HepG2 (cell line): Measurements from ENCODE around the gene PPFIA4. TPM values are rescaled to one million over a fixed set of nuclear protein-coding genes. Genes with fewer than 3 reads are reported as not detected.

Source experiments
- ASH2L ChIP-seq: fragments of 300-600, 200-600 bp; sonication (generic); IDR thresholded peaks from 2 replicates; pipeline ENCODE4 v1.7.0; 2017; ENCODE audit warnings: low read depth, mild to moderate bottlenecking, moderate library complexity, mixed read lengths, low read length; ENCODE audit not compliant: insufficient read length
- CHCHD3 ChIP-seq: sonication (generic); formaldehyde crosslinking; IDR thresholded peaks from 2 replicates; pipeline ENCODE4 v1.8.0; 2022; ENCODE audit warnings: mild to moderate bottlenecking, missing genetic modification reagents, moderate library complexity
- DNMT1 ChIP-seq: sonication (generic); formaldehyde crosslinking; IDR thresholded peaks from 2 replicates; pipeline ENCODE4 v1.5.1; 2020; ENCODE audit warnings: mild to moderate bottlenecking, missing genetic modification reagents
- HOXA7 ChIP-seq: sonication (generic); formaldehyde crosslinking; IDR thresholded peaks from 2 replicates; pipeline ENCODE4 v1.8.1; 2022; ENCODE audit warnings: mild to moderate bottlenecking, missing genetic modification reagents, moderate library complexity
- IRF9 ChIP-seq: sonication (generic); formaldehyde crosslinking; IDR thresholded peaks from 2 replicates; pipeline ENCODE4 v1.8.0; 2022; ENCODE audit warnings: missing genetic modification reagents, mild to moderate bottlenecking, borderline replicate concordance
- ONECUT2 ChIP-seq: sonication (generic); formaldehyde crosslinking; IDR thresholded peaks from 2 replicates; pipeline ENCODE4 v1.4.0; 2020; ENCODE audit warnings: missing genetic modification reagents
- PATZ1 ChIP-seq: sonication (generic); formaldehyde crosslinking; IDR thresholded peaks from 2 replicates; pipeline ENCODE4 v1.4.0; 2020; ENCODE audit warnings: missing genetic modification reagents
- POGZ ChIP-seq: sonication (generic); formaldehyde crosslinking; IDR thresholded peaks from 2 replicates; pipeline ENCODE4 v1.4.0; 2020; ENCODE audit warnings: mild to moderate bottlenecking, missing genetic modification reagents
- SP2 ChIP-seq: sonication (generic); formaldehyde crosslinking; IDR thresholded peaks from 2 replicates; pipeline ENCODE4 v1.5.1; 2020; ENCODE audit warnings: mild to moderate bottlenecking, missing genetic modification reagents
- TEF ChIP-seq: sonication (generic); formaldehyde crosslinking; IDR thresholded peaks from 2 replicates; pipeline ENCODE4 v1.5.0; 2020; ENCODE audit warnings: missing genetic modification reagents
- THAP11 ChIP-seq: IDR thresholded peaks from 2 replicates; pipeline ENCODE4 v1.6.1; 2016; ENCODE audit warnings: missing biosample characterization, missing genetic modification reagents
- ZBTB4 ChIP-seq: sonication (generic); formaldehyde crosslinking; IDR thresholded peaks from 2 replicates; pipeline ENCODE4 v1.4.0; 2020; ENCODE audit warnings: missing genetic modification reagents, mild to moderate bottlenecking, borderline replicate concordance
- ZKSCAN1 ChIP-seq: fragments of 150-350 bp; IDR thresholded peaks from 2 replicates; pipeline ENCODE4 v1.6.1; 2014; ENCODE audit warnings: low read length
- ZNF124 ChIP-seq: sonication (generic); formaldehyde crosslinking; IDR thresholded peaks from 2 replicates; pipeline ENCODE4 v1.4.0; 2020; ENCODE audit warnings: missing genetic modification reagents
- ZNF281 ChIP-seq: sonication (generic); formaldehyde crosslinking; IDR thresholded peaks from 2 replicates; pipeline ENCODE4 v1.4.0; 2020; ENCODE audit warnings: missing genetic modification reagents, borderline replicate concordance
- ZNF296 ChIP-seq: sonication (generic); formaldehyde crosslinking; conservative IDR thresholded peaks from 2 replicates; pipeline ENCODE4 v1.5.0; 2020; ENCODE audit warnings: mild to moderate bottlenecking, missing genetic modification reagents
- ZNF431 ChIP-seq: sonication (generic); formaldehyde crosslinking; IDR thresholded peaks from 2 replicates; pipeline ENCODE4 v1.9.0; 2022; ENCODE audit warnings: missing genetic modification reagents, low read depth, mild to moderate bottlenecking, borderline replicate concordance
- polyA plus RNA-seq, 8 experiments: library from polyadenylated mRNA; depleted of rRNA in 3 of 8; stranded (reverse) in 7 of 8; unstranded in 1 of 8; fragments of >200 nt; fragmentation: Illumina TruSeq in 4 of 8; extraction: Trizol in 4 of 8; gene quantifications; 2 replicates each; pipeline versions ENCODE4 v1.2.1 to v1.2.3, GENCODE V29; 2011 to 2016; ENCODE audit warnings: low read depth in 4 of 8, missing spikeins in 1 of 8, mixed read lengths in 1 of 8; ENCODE audit not compliant: insufficient read depth in 1 of 8
- total RNA-seq, 5 experiments: library from RNA; depleted of rRNA; stranded (reverse); fragments of >200 nt; fragmentation: Illumina TruSeq; extraction: Trizol; gene quantifications; 2 replicates each; pipeline ENCODE4 v1.2.3, GENCODE V29; 2016; ENCODE audit warnings: low read depth in 1 of 5

Gene PPFIA4
- total and polyA plus RNA-seq, 2 of the 13 experiments (the other 11 are each of a cell fraction or from before 2014, with no cell fraction given) = 6.4 TPM; not detected in 1

GRCh38 chr1:203006948-203007871 is 19.1 kb upstream of the PPFIA4 start, which contains the start of gene TMEM183A (continued):
- TF ChIP-seq ZNF281 (CRISPR knock-in tag) = no peak
- TF ChIP-seq CHCHD3 (CRISPR knock-in tag) = no peak
- no peak for TF ChIP-seq PATZ1 (CRISPR knock-in tag)
- no peak for TF ChIP-seq TEF (CRISPR knock-in tag)
- TF ChIP-seq ZNF124 (CRISPR knock-in tag) = peak; percentile 50; the same call in 1 of the 2 replicates
- no peak for TF ChIP-seq ONECUT2 (CRISPR knock-in tag)
- TF ChIP-seq DNMT1 (CRISPR knock-in tag) = no peak
- TF ChIP-seq ZKSCAN1 = no peak
- peak; percentile 90 for TF ChIP-seq ASH2L
- peak; percentile 89 for TF ChIP-seq THAP11 (CRISPR knock-in tag)
- no peak for TF ChIP-seq ZNF296 (CRISPR knock-in tag)
- TF ChIP-seq POGZ (CRISPR knock-in tag) = peak; percentile 94
- peak; percentile 40; the same call in 1 of the 2 replicates for TF ChIP-seq IRF9 (CRISPR knock-in tag)
- no peak for TF ChIP-seq ZBTB4 (CRISPR knock-in tag)
- TF ChIP-seq ZNF431 (CRISPR knock-in tag) = no peak
- TF ChIP-seq SP2 (CRISPR knock-in tag) = peak; percentile 43; the same call in 1 of the 2 replicates
- TF ChIP-seq HOXA7 = no peak
